Panc1 (cell line): ENCODE results near the gene ZNF688. TPM values are rescaled to one million over a fixed set of nuclear protein-coding genes. Genes with fewer than 3 reads are reported as not detected.
A peak's percentile ranks its signal among the peaks of the same experiment; 100 is the strongest.

Experiments
- ATAC-seq: fragments of 200-7000 bp; cut with Tn5 transposase; 2 replicates; pipeline ENCODE4 v1.9.1; 2020; ENCODE audit warnings: mild to moderate bottlenecking, moderate library complexity
- BruUV-seq: library from RNA; stranded (reverse); fragments of 400-500 nt; replicated peaks from 2 replicates; lab custom pipeline; 2021; lab: Mats Ljungman, UMichigan
- CTCF ChIA-PET: fragments of 300-600 bp; sonication (Branson Sonifier 250); formaldehyde crosslinking; loops from one replicate; lab custom pipeline; 2022; ENCODE audit warnings: antibody characterized with exemption; lab: Charles Lee
- POLR2A ChIA-PET: fragments of 300-600 bp; sonication (Branson Sonifier 250); formaldehyde crosslinking; loops from one replicate; lab custom pipeline; 2022; ENCODE audit warnings: antibody characterized with exemption; lab: Charles Lee
- DNase-seq: peaks from one replicate; pipeline ENCODE4 v3.0.0-alpha.2; 2010; ENCODE audit warnings: low read depth, low spot score
- H3K27ac ChIP-seq: 2 replicates; pipeline ENCODE4 v1.5.1; 2011; ENCODE audit warnings: mild to moderate bottlenecking, low read length, inconsistent platforms
- H3K27me3 ChIP-seq: fragments of 200-500 bp; sonication (Bioruptor generic); 2 replicates; pipeline ENCODE4 v1.6.0; 2014; ENCODE audit warnings: low read length, inconsistent platforms; ENCODE audit not compliant: control insufficient read depth, insufficient read depth
- H3K36me3 ChIP-seq: fragments of 200-500 bp; sonication (Bioruptor generic); 2 replicates; pipeline ENCODE4 v1.5.1; 2014; ENCODE audit warnings: inconsistent platforms, mild to moderate bottlenecking, low read length, moderate library complexity; ENCODE audit not compliant: control insufficient read depth, insufficient read depth
- H3K4me1 ChIP-seq: 2 replicates; pipeline ENCODE4 v1.5.1; 2011; ENCODE audit warnings: inconsistent platforms, mild to moderate bottlenecking, low read length, moderate library complexity; ENCODE audit not compliant: control insufficient read depth, insufficient read depth
- H3K4me3 ChIP-seq, 2 experiments: 2 replicates each; pipeline ENCODE4 v1.5.1; 2011 to 2012; ENCODE audit warnings: low read depth in 2 of 2, low read length in 2 of 2, mild to moderate bottlenecking in 2 of 2, inconsistent platforms in 1 of 2, moderate library complexity in 1 of 2
- H3K9me3 ChIP-seq: fragments of 200-500 bp; sonication (Bioruptor generic); 2 replicates; pipeline ENCODE4 v1.5.1; 2014; ENCODE audit warnings: low read depth, mild to moderate bottlenecking, inconsistent platforms, low read length, moderate library complexity; ENCODE audit not compliant: control insufficient read depth, insufficient read depth
- CTCF ChIP-seq: fragments of 450-650 bp; IDR thresholded peaks from 2 replicates; pipeline ENCODE4 v1.5.1; 2017; ENCODE audit warnings: mild to moderate bottlenecking
- POLR2AphosphoS5 ChIP-seq: IDR thresholded peaks from 2 replicates; pipeline ENCODE4 v1.6.1; 2012; ENCODE audit warnings: mild to moderate bottlenecking, low read depth, low read length, moderate library complexity
- REST ChIP-seq, 2 experiments: IDR thresholded peaks; 2 replicates each; pipeline ENCODE4 v1.6.1; 2011 to 2012; ENCODE audit warnings: low read depth in 2 of 2, control low read depth in 1 of 2, low read length in 1 of 2, mild to moderate bottlenecking in 1 of 2, moderate library complexity in 1 of 2; ENCODE audit not compliant: insufficient read depth in 1 of 2
- SIN3A ChIP-seq: IDR thresholded peaks from 2 replicates; pipeline ENCODE4 v1.6.1; 2012; ENCODE audit warnings: low read depth, mild to moderate bottlenecking, low read length, moderate library complexity, borderline replicate concordance; ENCODE audit not compliant: insufficient read depth
- TCF7L2 ChIP-seq: IDR thresholded peaks from 2 replicates; pipeline ENCODE4 v1.6.1; 2011; ENCODE audit warnings: mild to moderate bottlenecking, low read depth, low read length, inconsistent platforms
- in situ Hi-C: cut with HindIII; loops from 2 replicates; pipeline ENCODE4 v1.10.0; 2016; ENCODE audit warnings: low sequenced_read_pairs, low pct_unique_long_range_greater_than_20kb
- intact Hi-C: fragments of 100-400 bp; cut with micrococcal nuclease; formaldehyde crosslinking; loops from one replicate; pipeline ENCODE4 v1.10.0; 2022; ENCODE audit not compliant: unreplicated experiment
- total RNA-seq: library from RNA; stranded (reverse); gene quantifications from one replicate; pipeline ENCODE4 v1.2.1, GENCODE V29; 2021; ENCODE audit not compliant: unreplicated experiment

Gene ZNF688
- total RNA-seq, 1 experiment from 2014 or later, result 7.7 TPM

GRCh38 chr16:30557707-30557956 is 13.9 kb downstream of the ZNF688 start:
- intact Hi-C loops, result no loop called here
- CTCF ChIA-PET, result interaction anchor here (1.3 kb wide), 1 partner anchor 41 kb away, joined by 6 read pairs; no protein-coding TSS in a partner anchor
- in situ Hi-C loops, result no loop called here
- no peaks in the 10 kb centered on the region for H3K9me3 ChIP-seq
- peaks cover 9% of the 10 kb centered on the region; the same call in 1 of the 2 replicates for H3K4me1 ChIP-seq
- BruUV-seq, result no TSS peak
- POLR2A ChIA-PET, result interaction anchor here (0.6 to 0.7 kb wide), 2 partner anchors 63 to 133 kb away, joined by 4 to 6 read pairs; no protein-coding TSS in a partner anchor
- H3K27me3 ChIP-seq, result no peaks in the 10 kb centered on the region
- TF ChIP-seq SIN3A (no peak), TCF7L2 (no peak), CTCF (no peak), POLR2AphosphoS5 (no peak), REST (IDR thresholded peaks at IDR 0.05; ENCODE audit: insufficient read depth in 1 of 2, low read depth in 2 of 2, low read length in 1 of 2) (no peak)
- DNase-seq, result no peak
- no peaks in the 10 kb centered on the region for H3K36me3 ChIP-seq
- ATAC-seq, result no peak
- peak overlapping the region; percentile 90 for H3K27ac ChIP-seq
- peak overlapping the region; percentile 78 to 82 for H3K4me3 ChIP-seq

GRCh38 chr16:30556125-30556473 is 15.4 kb downstream of the ZNF688 start:
- Histone ChIP-seq H3K36me3 (no peaks in the 10 kb centered on the region), H3K27ac (no peak overlapping the region), H3K9me3 (no peaks in the 10 kb centered on the region), H3K27me3 (no peaks in the 10 kb centered on the region), H3K4me1 (peaks cover 9% of the 10 kb centered on the region; the same call in 1 of the 2 replicates), H3K4me3 (no peak overlapping the region)
- BruUV-seq, result no TSS peak
- POLR2A ChIA-PET, result no interaction called here
- TF ChIP-seq REST (IDR thresholded peaks at IDR 0.05; ENCODE audit: insufficient read depth in 1 of 2, low read depth in 2 of 2, low read length in 1 of 2) (no peak), TCF7L2 (no peak), CTCF (no peak), SIN3A (no peak), POLR2AphosphoS5 (no peak)
- intact Hi-C loops (no loop called here), in situ Hi-C loops (no loop called here)
- CTCF ChIA-PET, result no interaction called here
- no peak for DNase-seq
- no peak for ATAC-seq
